H1 (cell line): ENCODE results near the gene PPFIBP2. TPM values are rescaled to one million over a fixed set of nuclear protein-coding genes. Genes with fewer than 3 reads are reported as not detected.

Source experiments
- CTCF ChIA-PET: fragments of 300-600 bp; sonication (Branson Sonifier 250); formaldehyde crosslinking; loops from one replicate; lab custom pipeline; 2021; ENCODE audit not compliant: partially characterized antibody; lab: Charles Lee
- POLR2A ChIA-PET: fragments of 300-600 bp; sonication (Branson Sonifier 250); formaldehyde crosslinking; loops from one replicate; lab custom pipeline; 2021; ENCODE audit warnings: inconsistent platforms; ENCODE audit not compliant: partially characterized antibody; lab: Charles Lee
- DNase-seq, 2 experiments: peaks; one replicate each; pipeline versions ENCODE4 v3.0.0 to v3.0.0-alpha.2; 2010 to 2022; ENCODE audit warnings: low spot score in 2 of 2, low read depth in 1 of 2, mixed read lengths in 1 of 2
- FAIRE-seq: peaks from 2 replicates; lab custom pipeline; 2011; peaks lifted over from hg19 to GRCh38; lab: Jason Lieb, UNC
- H2AFZ ChIP-seq: 2 replicates; pipeline ENCODE4 v1.8.1; 2012; ENCODE audit warnings: low read length, inconsistent platforms
- H2AK5ac ChIP-seq: 2 replicates; pipeline ENCODE4 v1.6.1; 2013; ENCODE audit warnings: low read depth, low read length
- H2BK120ac ChIP-seq: replicated peaks from 2 replicates; pipeline ENCODE3; 2013; ENCODE audit warnings: low read depth, low read length, inconsistent platforms
- H2BK12ac ChIP-seq: 2 replicates; pipeline ENCODE4 v1.6.1; 2013; ENCODE audit warnings: low read depth, low read length
- H2BK15ac ChIP-seq: 2 replicates; pipeline ENCODE4 v1.6.1; 2013; ENCODE audit warnings: low read length
- H2BK20ac ChIP-seq: 2 replicates; pipeline ENCODE4 v1.6.1; 2013; ENCODE audit warnings: low read length
- H2BK5ac ChIP-seq: 2 replicates; pipeline ENCODE4 v1.6.1; 2013; ENCODE audit warnings: low read depth, low read length
- H3K14ac ChIP-seq: 2 replicates; pipeline ENCODE4 v1.6.1; 2013; ENCODE audit warnings: inconsistent platforms; ENCODE audit not compliant: insufficient read length
- H3K18ac ChIP-seq: 2 replicates; pipeline ENCODE4 v1.6.1; 2013; ENCODE audit warnings: low read length; ENCODE audit errors: extremely low read depth
- H3K23ac ChIP-seq: 2 replicates; pipeline ENCODE4 v1.6.1; 2013; ENCODE audit warnings: inconsistent platforms; ENCODE audit not compliant: insufficient read length
- H3K23me2 ChIP-seq: 2 replicates; pipeline ENCODE4 v1.6.1; 2013; ENCODE audit warnings: low read depth, low read length
- H3K27ac ChIP-seq: 2 replicates; pipeline ENCODE4 v1.6.1; 2011; ENCODE audit warnings: low read depth, low read length, inconsistent platforms
- H3K27me3 ChIP-seq, 4 experiments: replicated peaks in 1 of 4; 1 replicate in 1 of 4; 2 replicates in 3 of 4; pipeline versions ENCODE4 v1.6.1 to v1.8.1; 2011 to 2013; ENCODE audit warnings: low read length in 3 of 4, mild to moderate bottlenecking in 3 of 4, inconsistent platforms in 2 of 4, mixed read lengths in 2 of 4, moderate library complexity in 1 of 4; ENCODE audit not compliant: control insufficient read depth in 3 of 4, insufficient read depth in 3 of 4; ENCODE audit errors: extremely low read depth in 1 of 4
- H3K36me3 ChIP-seq, 4 experiments: 2 replicates each; pipeline versions ENCODE4 v1.6.1 to v1.8.1; 2011 to 2013; ENCODE audit warnings: mild to moderate bottlenecking in 4 of 4, low read length in 3 of 4, moderate library complexity in 2 of 4, control low read depth in 1 of 4, inconsistent platforms in 1 of 4; ENCODE audit not compliant: insufficient read depth in 4 of 4, control insufficient read depth in 2 of 4
- H3K4ac ChIP-seq: replicated peaks from 2 replicates; pipeline ENCODE3; 2013; ENCODE audit warnings: low read length, low read depth, mixed read lengths, inconsistent platforms; ENCODE audit not compliant: insufficient read length
- H3K4me1 ChIP-seq, 4 experiments: replicated peaks in 1 of 4; 1 replicate in 1 of 4; 2 replicates in 3 of 4; pipeline versions ENCODE4 v1.6.1 to v1.8.1; 2011 to 2013; ENCODE audit warnings: low read length in 3 of 4, inconsistent platforms in 2 of 4, mixed read lengths in 1 of 4; ENCODE audit not compliant: insufficient read depth in 4 of 4, control insufficient read depth in 3 of 4
- H3K4me2 ChIP-seq, 2 experiments: 2 replicates each; pipeline versions ENCODE4 v1.6.1 to v1.8.1; 2011 to 2013; ENCODE audit warnings: low read depth in 2 of 2, low read length in 2 of 2, control low read depth in 1 of 2, inconsistent platforms in 1 of 2, mild to moderate bottlenecking in 1 of 2; ENCODE audit not compliant: insufficient read depth in 1 of 2
- H3K4me3 ChIP-seq, 4 experiments: fragments of 200-600, 300-600 bp in 1 of 4; sonication (generic), shearing (Covaris generic), sonication (Bioruptor Twin) in 1 of 4; 2 replicates each; pipeline versions ENCODE4 v1.5.1 to v1.8.1; 2011 to 2016; ENCODE audit warnings: low read length in 4 of 4, low read depth in 3 of 4, control low read depth in 2 of 4, inconsistent platforms in 2 of 4, mild to moderate bottlenecking in 2 of 4, mixed read lengths in 1 of 4, moderate library complexity in 1 of 4; ENCODE audit not compliant: insufficient read depth in 2 of 4; ENCODE audit errors: extremely low read depth in 1 of 4
- H3K56ac ChIP-seq: replicated peaks from 2 replicates; pipeline ENCODE3; 2013; ENCODE audit warnings: low read depth, mild to moderate bottlenecking, mixed read lengths, low read length, inconsistent platforms; ENCODE audit not compliant: insufficient read length
- H3K79me1 ChIP-seq: 2 replicates; pipeline ENCODE4 v1.6.1; 2013; ENCODE audit warnings: low read depth, low read length, control low read depth
- H3K79me2 ChIP-seq, 2 experiments: 2 replicates each; pipeline versions ENCODE4 v1.6.1 to v1.8.1; 2012 to 2013; ENCODE audit warnings: low read length in 2 of 2, mild to moderate bottlenecking in 2 of 2, inconsistent platforms in 1 of 2; ENCODE audit not compliant: insufficient read depth in 2 of 2, control insufficient read depth in 1 of 2
- H3K9ac ChIP-seq, 4 experiments: replicated peaks in 1 of 4; 1 replicate in 1 of 4; 2 replicates in 3 of 4; pipeline versions ENCODE4 v1.6.1 to v1.8.1; 2011 to 2013; ENCODE audit warnings: low read depth in 3 of 4, low read length in 3 of 4, control low read depth in 2 of 4, mild to moderate bottlenecking in 2 of 4, moderate library complexity in 2 of 4, inconsistent platforms in 1 of 4; ENCODE audit errors: extremely low read depth in 1 of 4
- H3K9me3 ChIP-seq, 2 experiments: 2 replicates each; pipeline versions ENCODE4 v1.6.1 to v1.8.1; 2012 to 2013; ENCODE audit warnings: mild to moderate bottlenecking in 2 of 2, moderate library complexity in 2 of 2, control low read depth in 1 of 2, inconsistent platforms in 1 of 2, low read depth in 1 of 2, low read length in 1 of 2, mixed read lengths in 1 of 2; ENCODE audit not compliant: insufficient read depth in 2 of 2
- H4K20me1 ChIP-seq, 2 experiments: replicated peaks in 1 of 2; 2 replicates each; pipeline versions ENCODE3 to v1.8.1; 2011 to 2013; ENCODE audit warnings: inconsistent platforms in 2 of 2, low read length in 2 of 2, mild to moderate bottlenecking in 1 of 2; ENCODE audit not compliant: insufficient read depth in 2 of 2, control insufficient read depth in 1 of 2
- H4K5ac ChIP-seq: 2 replicates; pipeline ENCODE4 v1.6.1; 2013; ENCODE audit warnings: low read length, low read depth, mixed read lengths, inconsistent platforms; ENCODE audit not compliant: insufficient read length
- H4K8ac ChIP-seq: 2 replicates; pipeline ENCODE4 v1.8.0; 2013; ENCODE audit warnings: mild to moderate bottlenecking, moderate library complexity, low read length, inconsistent platforms; ENCODE audit not compliant: insufficient read depth; ENCODE audit errors: extremely low read depth
- H4K91ac ChIP-seq: replicated peaks from 2 replicates; pipeline ENCODE3; 2013; ENCODE audit warnings: low read length, mixed read lengths, inconsistent platforms; ENCODE audit not compliant: insufficient read length
- BACH1 ChIP-seq: IDR thresholded peaks from 2 replicates; pipeline ENCODE4 v1.6.1; 2012; ENCODE audit warnings: low read length, improper control_type of control experiment
- BRCA1 ChIP-seq: IDR thresholded peaks from 2 replicates; pipeline ENCODE4 v1.6.1; 2012; ENCODE audit warnings: low read depth, low read length, improper control_type of control experiment
- CBX8 ChIP-seq: fragments of 300-800, 300-1000 bp; sonication (generic); IDR thresholded peaks from 2 replicates; pipeline ENCODE4 v1.7.1; 2016; ENCODE audit warnings: low read depth, low read length, borderline replicate concordance
- CTBP2 ChIP-seq: IDR thresholded peaks from 2 replicates; pipeline ENCODE4 v1.7.0; 2011; ENCODE audit warnings: borderline replicate concordance, mild to moderate bottlenecking, moderate library complexity, mixed read lengths, low read length; ENCODE audit not compliant: insufficient read depth, insufficient read length
- KDM4A ChIP-seq: IDR thresholded peaks from one replicate; pipeline ENCODE4 v1.7.1; 2012; ENCODE audit warnings: low read depth, mild to moderate bottlenecking, moderate library complexity, low read length, inconsistent platforms; ENCODE audit not compliant: severe bottlenecking
- KDM5A ChIP-seq: fragments of 200-600 bp; IDR thresholded peaks from 2 replicates; pipeline ENCODE4 v1.7.1; 2012; ENCODE audit warnings: mild to moderate bottlenecking, low read length, inconsistent platforms, mixed read lengths
- NRF1 ChIP-seq: IDR thresholded peaks from 2 replicates; pipeline ENCODE4 v1.6.1; 2011; ENCODE audit warnings: mild to moderate bottlenecking, low read depth, low read length, improper control_type of control experiment
- SAP30 ChIP-seq: fragments of 300-600 bp; sonication (generic); IDR thresholded peaks from 2 replicates; pipeline ENCODE4 v1.7.1; 2012; ENCODE audit warnings: low read length, moderate library complexity, mild to moderate bottlenecking, inconsistent platforms; ENCODE audit not compliant: insufficient read depth, insufficient replicate concordance
- SP4 ChIP-seq: IDR thresholded peaks from 2 replicates; pipeline ENCODE4 v1.6.1; 2012; ENCODE audit warnings: low read length, inconsistent platforms
- TBP ChIP-seq: IDR thresholded peaks from 2 replicates; pipeline ENCODE4 v1.6.1; 2011; ENCODE audit warnings: low read depth, low read length, improper control_type of control experiment
- TEAD4 ChIP-seq: IDR thresholded peaks from 2 replicates; pipeline ENCODE4 v1.6.1; 2012; ENCODE audit warnings: low read depth, low read length, inconsistent platforms, mixed read lengths
- WGBS, 2 experiments: shearing (Covaris generic) in 1 of 2; methylation state at CpG; one replicate each; pipeline versions ENCODE4 v1.1.6 to v1.1.7; 2013 to 2015; ENCODE audit warnings: low lambda C conversion rate in 2 of 2, mixed read lengths in 2 of 2, inconsistent platforms in 1 of 2, low coverage in 1 of 2, missing lambda C conversion rate in 1 of 2; ENCODE audit not compliant: insufficient replicate concordance in 2 of 2, insufficient coverage in 1 of 2, insufficient read length in 1 of 2; ENCODE audit errors: extremely low coverage in 1 of 2, missing lambda C conversion rate in 1 of 2; 5-methylcytosine and 5-hydroxymethylcytosine counted together
- polyA plus RNA-seq, 7 experiments: library from polyadenylated mRNA; depleted of rRNA in 3 of 7; stranded (reverse) in 5 of 7; unstranded in 2 of 7; fragments of >200 nt in 5 of 7; fragments of 200-250 nt in 2 of 7; gene quantifications; 1 replicate in 5 of 7; 2 replicates in 1 of 7; 4 replicates in 1 of 7; pipeline versions ENCODE4 v1.2.1 to v1.2.3, GENCODE V29; 2011 to 2013; ENCODE audit warnings: missing spikeins in 2 of 7, mixed read lengths in 2 of 7
- total RNA-seq: library from RNA; stranded (reverse); fragmentation: NEBNext Ultra II Directional; extraction: Animal tissue kit (Norgen Biotek cat#: 25700); gene quantifications from 2 replicates; pipeline ENCODE4 v1.2.1, GENCODE V29; 2021

Gene PPFIBP2
- total and polyA plus RNA-seq, 2 of the 8 experiments (the other 6 are each of a cell fraction or from before 2014, with no cell fraction given): 5.5 to 9.8 TPM

DNA sequence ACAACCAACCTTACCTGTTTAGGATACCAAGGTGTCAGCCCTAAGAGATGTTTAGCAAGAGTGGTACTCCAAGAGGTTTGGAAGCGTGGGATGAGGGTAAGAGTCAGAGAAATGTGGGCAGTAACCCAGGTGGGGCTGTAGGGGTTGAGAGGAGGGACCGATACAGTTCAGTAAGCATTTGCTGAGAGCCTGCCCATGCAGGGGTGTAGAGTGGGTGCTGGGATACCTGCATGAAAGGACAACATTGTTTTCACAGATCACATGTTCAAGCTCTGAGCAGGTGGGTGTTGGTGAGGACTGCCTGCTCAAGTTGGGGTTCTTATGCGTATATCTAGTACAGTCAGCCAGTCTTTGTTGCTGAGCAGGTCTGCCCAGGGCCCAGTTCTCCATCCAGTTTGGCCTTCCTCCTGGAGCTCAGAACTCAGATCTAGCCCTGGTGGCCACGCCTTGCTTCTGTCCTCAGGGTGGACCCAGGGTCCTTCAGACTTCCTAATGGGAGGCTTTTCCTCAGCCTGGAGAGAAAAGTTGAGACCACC lies 14.8 kb downstream of the PPFIBP2 start:
- ChIA-PET POLR2A (no interaction called here), CTCF (interaction anchor here (1.5 kb wide), 1 partner anchor 161 kb away, joined by 4 read pairs; no protein-coding TSS in a partner anchor)
- Histone ChIP-seq H3K23ac (no peak overlapping the region), H2BK120ac (no peak overlapping the region), H3K36me3 (no peaks in the 10 kb centered on the region), H3K4me2 (no peak overlapping the region), H3K4ac (no peak overlapping the region), H2BK20ac (no peak overlapping the region), H3K4me1 (no peaks in the 10 kb centered on the region; a peak in 1 of 7 replicates), H2BK5ac (no peak overlapping the region), H4K20me1 (peaks cover 0 to 1% of the 10 kb centered on the region in 2 experiments), H3K27ac (no peak overlapping the region), H3K79me1 (no peaks in the 10 kb centered on the region), H2AFZ (no peak overlapping the region), H2BK15ac (no peak overlapping the region), H3K4me3 (no peak overlapping the region), H3K9me3 (no peaks in the 10 kb centered on the region), H3K79me2 (no peaks in the 10 kb centered on the region), H3K56ac (no peak overlapping the region), H2AK5ac (no peak overlapping the region), H2BK12ac (no peak overlapping the region), H4K5ac (no peak overlapping the region), H3K14ac (no peak overlapping the region), H4K8ac (no peak overlapping the region), H3K18ac (no peak overlapping the region), H3K27me3 (no peaks in the 10 kb centered on the region), H4K91ac (no peak overlapping the region), H3K9ac (no peak overlapping the region), H3K23me2 (no peaks in the 10 kb centered on the region; the same call in 1 of the 2 replicates)
- WGBS, 2 experiments: 81% methylated on average over 4 of the region's 4 CpGs; no CpG with 5 or more reads in 1 of the 2 experiments
- DNase-seq: no peak
- FAIRE-seq: no peak
- no peak for TF ChIP-seq SAP30
- TF ChIP-seq KDM4A: no peak
- TF ChIP-seq CBX8: no peak
- TF ChIP-seq BACH1: no peak
- no peak for TF ChIP-seq CTBP2
- no peak for TF ChIP-seq SP4
- no peak for TF ChIP-seq NRF1
- TF ChIP-seq KDM5A: no peak
- TF ChIP-seq TBP: no peak
- no peak for TF ChIP-seq TEAD4
- TF ChIP-seq BRCA1: no peak
